GM21526 (cell line): ENCODE results near the gene TOX4.
A peak's percentile ranks its signal among the peaks of the same experiment; 100 is the strongest.
"Not testable (repeated sequence)": the region's sequence is repeated elsewhere in the genome, so short reads cannot be mapped to it uniquely, and the experiment has no call there.

Experiments used
- ATAC-seq: cut with Tn5 transposase; IDR thresholded peaks from one replicate; pipeline ENCODE4 v1.9.1; 2021; ENCODE audit warnings: moderate library complexity; ENCODE audit not compliant: unreplicated experiment, low FRiP score

TOX4 gene

GRCh38 chr14:21476925-21477681, at the start of gene TOX4, which contains the start of gene RAB2B:
TOX4 (plus strand) TSS chr14:21477195; CDS start chr14:21477279, 84 bp downstream.
RAB2B (minus strand) TSS chr14:21476959; CDS start chr14:21476872, 87 bp downstream.
- ATAC-seq: peak; percentile 98

GRCh38 chr14:21428930-21429329, 48.1 kb upstream of the TOX4 start:
- ATAC-seq: no peak

DNA sequence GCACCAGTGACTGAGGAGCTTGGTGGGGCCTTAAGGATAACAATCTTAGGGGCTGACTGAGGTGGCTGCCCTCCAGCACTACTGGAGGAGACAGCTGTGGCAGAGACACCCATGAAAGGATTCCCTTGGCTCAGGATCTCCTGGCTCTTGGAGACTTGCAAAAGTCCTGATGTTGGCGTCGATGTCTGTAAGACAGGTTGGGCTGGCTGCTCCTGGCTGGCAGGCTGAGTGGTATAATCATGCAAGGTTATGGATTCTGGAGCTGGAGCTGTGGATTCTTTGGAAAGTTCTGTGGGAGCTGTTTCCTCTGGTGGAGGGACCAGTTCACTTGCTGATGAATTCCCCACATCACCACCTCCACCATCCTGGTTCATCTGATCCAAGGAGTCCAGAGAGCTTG, 45.9 kb upstream of the TOX4 start:
- no peak for ATAC-seq

GRCh38 chr14:21436567-21437062, 40.4 kb upstream of the TOX4 start:
- no peak for ATAC-seq

- ATAC-seq: peak; percentile 96
Observed at GRCh38 chr14:21437063-21437901, 39.7 kb upstream of the TOX4 start.

DNA sequence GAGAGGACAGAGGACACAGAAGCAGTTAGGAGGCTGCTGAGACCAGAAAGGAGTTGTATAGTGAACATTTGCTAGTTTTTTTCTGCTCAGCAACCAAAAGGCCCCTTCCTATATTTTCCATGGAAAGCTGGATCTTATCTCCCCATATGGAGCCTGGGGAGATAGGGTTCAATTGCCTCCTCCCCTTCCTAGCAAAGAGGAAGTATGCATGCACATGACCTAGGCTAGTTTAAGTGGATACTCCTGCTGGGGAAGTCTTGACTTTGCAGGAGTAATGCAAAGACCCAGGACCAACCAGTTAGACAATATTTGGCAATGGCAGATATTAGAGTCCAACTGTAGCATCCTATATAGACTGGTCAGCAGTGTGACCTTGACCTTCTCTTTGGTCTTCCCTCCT, 36.1 kb upstream of the TOX4 start:
- no peak for ATAC-seq

GRCh38 chr14:21442657-21443056, 34.3 kb upstream of the TOX4 start:
- ATAC-seq: not testable (repeated sequence)

DNA sequence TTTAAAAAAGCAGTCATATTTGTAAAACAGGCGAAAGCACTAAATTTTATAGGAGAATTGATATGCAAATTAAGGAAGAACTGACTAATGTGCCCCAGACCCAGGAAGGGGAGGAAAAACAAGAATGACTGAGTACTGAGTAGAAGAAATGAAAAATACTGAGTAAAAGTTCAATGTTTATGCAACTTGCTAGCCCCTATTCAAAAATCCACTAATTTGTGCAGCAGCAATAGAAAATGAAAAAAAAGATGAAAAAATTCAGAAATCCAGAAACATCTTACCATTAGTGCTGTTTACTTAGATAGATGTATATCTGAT, 27.1 kb upstream of the TOX4 start:
- no peak for ATAC-seq

- ATAC-seq: no peak
Observed at GRCh38 chr14:21454843-21455544, 22.0 kb upstream of the TOX4 start.

DNA sequence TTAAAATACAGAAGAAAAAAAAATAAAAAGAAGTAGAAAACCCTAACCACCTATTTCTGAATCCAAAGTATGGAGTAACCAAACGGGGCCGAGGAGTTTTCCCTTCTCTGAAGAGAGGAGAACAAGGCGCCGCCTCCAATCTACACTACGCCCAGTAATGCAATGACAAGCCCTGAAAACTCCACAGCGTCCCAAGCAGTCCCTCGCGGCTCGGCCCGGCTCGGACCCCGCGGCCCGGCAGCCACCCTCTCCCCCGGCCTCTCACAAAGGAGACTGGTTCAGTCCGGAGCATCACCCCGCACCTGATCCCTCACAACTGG, 21.4 kb upstream of the TOX4 start:
- peak; percentile 21 for ATAC-seq

DNA sequence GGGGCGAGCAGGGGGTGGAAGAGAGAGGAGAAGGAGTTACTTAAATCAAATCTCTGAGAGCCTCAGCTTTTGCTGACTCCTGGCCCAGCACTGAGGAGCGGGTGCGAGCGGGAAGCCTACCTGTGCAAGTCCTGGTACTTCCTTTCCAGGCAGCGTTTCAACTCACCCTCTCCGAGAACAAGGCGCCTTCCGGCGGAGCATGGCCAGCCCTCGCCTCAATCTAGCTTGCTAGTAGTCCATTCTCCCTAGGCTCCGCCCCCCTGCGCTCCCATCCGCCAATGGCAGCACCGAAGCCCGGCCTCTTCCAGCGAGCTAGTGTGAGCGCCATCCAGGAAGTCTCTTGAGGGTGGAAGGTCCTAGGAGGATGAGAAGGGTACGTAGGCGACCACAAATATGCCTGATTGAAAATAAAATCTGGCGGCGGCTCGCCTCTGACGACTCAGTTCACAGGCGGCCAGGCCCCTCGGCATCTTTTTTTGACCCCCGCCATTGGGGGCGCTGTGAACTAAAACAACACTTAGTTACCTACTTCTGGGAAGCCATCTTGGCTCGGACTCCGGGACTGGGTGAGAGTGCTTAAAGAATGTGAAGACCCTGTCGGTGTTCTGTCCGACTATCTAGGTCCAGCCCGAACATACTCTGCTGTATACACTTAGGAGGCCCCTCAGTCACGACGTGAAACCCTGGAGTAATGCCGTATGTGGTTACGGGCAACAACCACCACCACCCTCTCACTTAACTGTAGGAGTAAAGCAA, 20.9 kb upstream of the TOX4 start, which contains the start of gene CHD8:
Gene CHD8, minus strand, starts transcription at position 212 of the 756 bp plus-strand sequence. CDS start 24,480 bp downstream, outside the sequence.
- peak; percentile 92 for ATAC-seq

DNA sequence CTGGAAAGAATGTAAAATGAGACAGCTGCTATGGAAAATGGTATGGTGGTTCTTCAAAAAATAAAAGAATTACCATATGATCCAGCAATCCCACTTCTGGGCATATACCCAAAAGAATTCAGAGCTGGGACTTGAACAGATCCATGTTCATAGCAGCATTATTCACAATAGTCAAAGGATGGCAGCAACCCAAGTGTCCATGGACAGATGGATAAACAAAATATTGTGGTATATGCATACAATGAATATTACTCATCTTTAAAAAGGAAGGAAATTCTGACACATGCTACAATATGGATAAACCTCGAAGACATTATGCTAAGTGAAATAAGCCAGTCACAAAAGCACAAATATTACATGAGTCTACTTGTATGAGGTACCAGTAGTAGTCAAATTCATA, 9.4 kb upstream of the TOX4 start:
- no peak for ATAC-seq

- ATAC-seq: no peak
Observed at GRCh38 chr14:21475767-21476522, 1.1 kb upstream of the TOX4 start.

DNA sequence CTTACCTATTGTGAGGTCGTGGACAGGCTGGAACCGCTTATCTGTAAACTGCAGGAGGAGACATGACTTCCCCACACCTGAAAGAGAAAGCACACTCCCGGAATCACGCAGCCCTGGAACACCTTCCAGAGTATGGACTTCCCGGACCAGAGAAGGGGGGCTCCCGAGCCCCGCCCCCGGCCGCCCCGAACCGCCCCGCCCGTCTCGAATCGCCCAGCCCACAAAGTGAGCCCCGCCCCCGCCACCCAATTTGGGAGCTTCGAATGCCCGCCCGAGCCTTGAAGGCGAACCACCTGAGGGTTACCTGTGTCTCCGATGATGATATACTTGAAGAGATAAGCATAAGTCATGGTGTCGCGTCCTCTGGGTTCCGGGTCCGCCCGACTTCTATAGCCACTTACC, 471 bp upstream of the TOX4 start:
- ATAC-seq: peak; percentile 35

- no peak for ATAC-seq
Observed at GRCh38 chr14:21486640-21487087, 9.7 kb downstream of the TOX4 start.

DNA sequence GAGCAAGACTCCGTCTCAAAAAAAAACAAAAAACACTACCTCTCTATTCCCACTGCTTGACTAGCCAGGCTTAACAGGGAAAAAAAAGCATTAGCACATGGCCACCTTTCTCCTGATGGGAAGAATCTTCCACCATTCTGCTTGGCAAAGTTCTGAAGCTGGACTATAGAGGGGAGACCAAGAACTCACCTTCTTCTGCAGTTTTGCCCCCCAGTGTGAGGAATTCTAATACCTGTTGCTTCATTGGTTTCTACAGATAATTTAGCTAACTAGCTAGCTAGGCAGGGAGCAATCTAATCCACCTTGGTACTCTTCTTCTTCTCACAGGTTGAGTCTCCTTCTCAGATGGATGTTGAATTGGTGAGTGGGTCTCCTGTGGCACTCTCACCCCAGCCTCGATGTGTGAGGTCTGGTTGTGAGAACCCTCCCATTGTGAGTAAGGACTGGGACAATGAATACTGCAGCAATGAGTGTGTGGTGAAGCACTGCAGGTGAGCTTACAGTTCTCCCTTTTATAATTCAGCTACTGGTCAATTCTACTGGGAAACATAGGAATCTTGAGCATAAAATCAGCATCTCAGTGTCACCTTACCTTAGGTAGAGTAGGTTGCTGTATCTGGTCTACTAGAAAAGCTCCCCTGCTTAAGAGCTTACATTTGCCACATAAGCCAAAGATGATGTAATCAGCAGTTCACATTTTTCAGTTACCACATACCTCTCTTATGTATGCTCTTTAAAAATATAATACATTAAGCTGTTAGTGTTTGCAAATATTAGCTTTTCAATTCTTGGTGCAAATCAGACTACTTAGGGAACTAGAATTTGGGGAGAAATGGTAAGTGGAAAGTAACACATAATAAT, 18.1 kb downstream of the TOX4 start:
- ATAC-seq: no peak

- no peak for ATAC-seq
Observed at GRCh38 chr14:21496453-21496852, 19.5 kb downstream of the TOX4 start.
